ENCODE data around the gene TXLNB.
A peak's percentile ranks its signal among the peaks of the same experiment; 100 is the strongest.

TXLNB gene

GRCh38 chr6:139291813-139292619 is at the start of gene TXLNB:
TSS of gene TXLNB (minus strand) at chr6:139291998. CDS start at chr6:139288899, 3,099 bp downstream.
- peak; percentile 54 to 66 for DNase-seq (ENCODE audit: low read depth in 2 of 2)

GRCh38 chr6:139341060-139341459 is 49.3 kb upstream of the TXLNB start:
- no peak for DNase-seq (ENCODE audit: low read depth in 2 of 2)

GRCh38 chr6:139338795-139339194 is 47.0 kb upstream of the TXLNB start:
- DNase-seq (ENCODE audit: low read depth in 2 of 2) = no peak

- no peak for DNase-seq (ENCODE audit: low read depth in 2 of 2)
These were observed 46.0 kb upstream of the TXLNB start for GRCh38 chr6:139337830-139338229.

- no peak for DNase-seq (ENCODE audit: low read depth in 2 of 2)
These were observed 45.2 kb upstream of the TXLNB start for GRCh38 chr6:139337001-139337400.

- DNase-seq (ENCODE audit: low read depth in 2 of 2) = no peak
These were observed 44.7 kb upstream of the TXLNB start for GRCh38 chr6:139336488-139336887.

GRCh38 chr6:139335447-139336210 is 43.8 kb upstream of the TXLNB start:
- no peak for DNase-seq (ENCODE audit: low read depth in 2 of 2)

GRCh38 chr6:139334806-139335446 is 43.1 kb upstream of the TXLNB start:
- DNase-seq (ENCODE audit: low read depth in 2 of 2) = no peak

- DNase-seq (ENCODE audit: low read depth in 2 of 2) = no peak
These were observed 39.2 kb upstream of the TXLNB start for GRCh38 chr6:139330826-139331500.

GRCh38 chr6:139330306-139330705 is 38.5 kb upstream of the TXLNB start:
- no peak for DNase-seq (ENCODE audit: low read depth in 2 of 2)

- DNase-seq (ENCODE audit: low read depth in 2 of 2) = no peak
These were observed 37.4 kb upstream of the TXLNB start for GRCh38 chr6:139329224-139329623.

- no peak for DNase-seq (ENCODE audit: low read depth in 2 of 2)
These were observed 35.2 kb upstream of the TXLNB start for GRCh38 chr6:139327038-139327437.

GRCh38 chr6:139325686-139326085 is 33.9 kb upstream of the TXLNB start:
- no peak for DNase-seq (ENCODE audit: low read depth in 2 of 2)

GRCh38 chr6:139325125-139325524 is 33.3 kb upstream of the TXLNB start:
- DNase-seq (ENCODE audit: low read depth in 2 of 2) = no peak

- DNase-seq (ENCODE audit: low read depth in 2 of 2) = no peak
These were observed 32.4 kb upstream of the TXLNB start for GRCh38 chr6:139324301-139324555.

- peak; percentile 46 to 66 for DNase-seq (ENCODE audit: low read depth in 2 of 2)
These were observed 31.9 kb upstream of the TXLNB start for GRCh38 chr6:139323511-139324300.

- no peak for DNase-seq (ENCODE audit: low read depth in 2 of 2)
These were observed 28.3 kb upstream of the TXLNB start for GRCh38 chr6:139320081-139320480.

- DNase-seq (ENCODE audit: low read depth in 2 of 2) = no peak
These were observed 25.0 kb upstream of the TXLNB start for GRCh38 chr6:139316622-139317317.

- DNase-seq (ENCODE audit: low read depth in 2 of 2) = no peak
These were observed 22.2 kb upstream of the TXLNB start for GRCh38 chr6:139313784-139314545.

GRCh38 chr6:139313229-139313628 is 21.4 kb upstream of the TXLNB start:
- no peak for DNase-seq (ENCODE audit: low read depth in 2 of 2)

Data from stimulated activated CD8-positive, alpha-beta memory T cell treated with anti-CD3 and anti-CD28 coated beads, Interleukin-2, amount 100 ng/mL, for 48 hours (primary cell).